IMR-90 (cell line): ENCODE measurements around the gene SCP2D1. TPM values are rescaled to one million over a fixed set of nuclear protein-coding genes. Genes with fewer than 3 reads are reported as not detected.

Experiments
- ATAC-seq: fragments of 200-7000 bp; cut with Tn5 transposase; 2 replicates; pipeline ENCODE4 v1.9.1; 2020; ENCODE audit warnings: low read depth, mild to moderate bottlenecking, moderate library complexity
- BruUV-seq: library from RNA; stranded (reverse); fragments of 400-500 nt; replicated peaks from 2 replicates; lab custom pipeline; 2021; lab: Mats Ljungman, UMichigan
- CTCF ChIA-PET: fragments of 300-600 bp; formaldehyde crosslinking; extraction: SDS; loops from one replicate; lab custom pipeline; 2021; ENCODE audit warnings: antibody characterized with exemption; lab: Yijun Ruan, JAX
- POLR2A ChIA-PET: fragments of 300-600 bp; sonication (Branson Sonifier 250); formaldehyde crosslinking; loops from one replicate; lab custom pipeline; 2022; ENCODE audit warnings: antibody characterized with exemption; ENCODE audit not compliant: unreplicated experiment; lab: Charles Lee
- DNase-seq: peaks from one replicate; pipeline ENCODE4 v3.0.0; 2013
- H2AFZ ChIP-seq: replicated peaks from 2 replicates; pipeline ENCODE3; 2013; ENCODE audit warnings: low read length, mild to moderate bottlenecking; ENCODE audit not compliant: poor library complexity
- H2AK5ac ChIP-seq: 2 replicates; pipeline ENCODE4 v1.6.1; 2013; ENCODE audit warnings: low read depth, low read length, inconsistent platforms
- H2AK9ac ChIP-seq: replicated peaks from 2 replicates; pipeline ENCODE3; 2013; ENCODE audit warnings: mild to moderate bottlenecking, low read depth, low read length, moderate library complexity; ENCODE audit not compliant: poor library complexity
- H2BK120ac ChIP-seq: 2 replicates; pipeline ENCODE4 v1.6.1; 2013; ENCODE audit warnings: low read depth, low read length, inconsistent platforms
- H2BK15ac ChIP-seq: 3 replicates; pipeline ENCODE4 v1.6.1; 2013; ENCODE audit warnings: low read depth, low read length, inconsistent platforms
- H2BK20ac ChIP-seq: 2 replicates; pipeline ENCODE4 v1.6.1; 2013; ENCODE audit warnings: low read depth, mild to moderate bottlenecking, inconsistent platforms, low read length, moderate library complexity
- H2BK5ac ChIP-seq: 2 replicates; pipeline ENCODE4 v1.6.1; 2013; ENCODE audit warnings: mild to moderate bottlenecking, low read depth, low read length, inconsistent platforms; ENCODE audit not compliant: poor library complexity, severe bottlenecking
- H3K14ac ChIP-seq: replicated peaks from 2 replicates; pipeline ENCODE4 v1.6.1; 2013; ENCODE audit warnings: low read depth, low read length, inconsistent platforms
- H3K18ac ChIP-seq: 2 replicates; pipeline ENCODE4 v1.6.1; 2013; ENCODE audit warnings: low read depth, low read length, control low read depth
- H3K23ac ChIP-seq: 2 replicates; pipeline ENCODE4 v1.6.1; 2013; ENCODE audit warnings: low read depth, low read length, inconsistent platforms
- H3K27ac ChIP-seq: 2 replicates; pipeline ENCODE4 v1.5.1; 2013; ENCODE audit warnings: mild to moderate bottlenecking, control low read depth, low read length; ENCODE audit not compliant: insufficient read depth
- H3K27me3 ChIP-seq: 2 replicates; pipeline ENCODE4 v1.6.1; 2013; ENCODE audit warnings: low read length; ENCODE audit not compliant: control insufficient read depth, insufficient read depth
- H3K36me3 ChIP-seq: 2 replicates; pipeline ENCODE4 v1.6.1; 2013; ENCODE audit warnings: low read length, mixed read lengths; ENCODE audit not compliant: control insufficient read depth, insufficient read depth
- H3K4ac ChIP-seq: 2 replicates; pipeline ENCODE4 v1.6.1; 2013; ENCODE audit warnings: low read depth, low read length, inconsistent platforms
- H3K4me1 ChIP-seq: 2 replicates; pipeline ENCODE4 v1.6.1; 2013; ENCODE audit warnings: low read length, mixed read lengths; ENCODE audit not compliant: control insufficient read depth, insufficient read depth
- H3K4me2 ChIP-seq: 2 replicates; pipeline ENCODE4 v1.6.1; 2013; ENCODE audit warnings: low read depth, mild to moderate bottlenecking, control low read depth, low read length, moderate library complexity
- H3K4me3 ChIP-seq: 2 replicates; pipeline ENCODE4 v1.5.1; 2013; ENCODE audit warnings: low read depth, mild to moderate bottlenecking, control low read depth, low read length, moderate library complexity; ENCODE audit not compliant: insufficient read depth
- H3K56ac ChIP-seq: 2 replicates; pipeline ENCODE4 v1.6.1; 2013; ENCODE audit warnings: low read length, inconsistent platforms; ENCODE audit not compliant: insufficient read depth; ENCODE audit errors: extremely low read depth
- H3K79me1 ChIP-seq, 2 experiments: 2 replicates each; pipeline ENCODE4 v1.6.1; 2013; ENCODE audit warnings: low read length in 2 of 2, inconsistent platforms in 1 of 2, low read depth in 1 of 2
- H3K9ac ChIP-seq: 2 replicates; pipeline ENCODE4 v1.6.1; 2013; ENCODE audit warnings: low read depth, low read length, control low read depth
- H3K9me1 ChIP-seq: 2 replicates; pipeline ENCODE4 v1.6.1; 2013; ENCODE audit warnings: low read length, inconsistent platforms; ENCODE audit not compliant: insufficient read depth
- H3K9me3 ChIP-seq: 2 replicates; pipeline ENCODE4 v1.6.1; 2013; ENCODE audit warnings: low read length; ENCODE audit not compliant: control insufficient read depth, insufficient read depth
- H4K20me1 ChIP-seq: 2 replicates; pipeline ENCODE4 v1.6.1; 2013; ENCODE audit warnings: low read length, inconsistent platforms; ENCODE audit not compliant: insufficient read depth
- H4K5ac ChIP-seq: 2 replicates; pipeline ENCODE4 v1.6.1; 2013; ENCODE audit warnings: mild to moderate bottlenecking, low read depth, low read length, control low read depth
- H4K8ac ChIP-seq, 2 experiments: 2 replicates each; pipeline ENCODE4 v1.6.1; 2013; ENCODE audit warnings: low read depth in 2 of 2, low read length in 2 of 2, control low read depth in 1 of 2, inconsistent platforms in 1 of 2
- H4K91ac ChIP-seq: 2 replicates; pipeline ENCODE4 v1.6.1; 2013; ENCODE audit warnings: low read depth, low read length, inconsistent platforms; ENCODE audit not compliant: insufficient read depth
- BHLHE40 ChIP-seq: fragments of 150-350 bp; IDR thresholded peaks from 2 replicates; pipeline ENCODE4 v1.6.1; 2016; ENCODE audit warnings: mild to moderate bottlenecking, low read depth, low read length
- CHD1 ChIP-seq: IDR thresholded peaks from 2 replicates; pipeline ENCODE4 v1.6.1; 2012; ENCODE audit warnings: low read depth, low read length, improper control_type of control experiment
- ELK1 ChIP-seq: fragments of 150-350 bp; IDR thresholded peaks from 2 replicates; pipeline ENCODE4 v1.6.1; 2016; ENCODE audit warnings: low read depth, mild to moderate bottlenecking, low read length, moderate library complexity, borderline replicate concordance
- FOS ChIP-seq: fragments of 150-350 bp; IDR thresholded peaks from 2 replicates; pipeline ENCODE4 v1.6.1; 2016; ENCODE audit warnings: low read depth, low read length
- MAFK ChIP-seq: IDR thresholded peaks from 2 replicates; pipeline ENCODE4 v1.6.1; 2012; ENCODE audit warnings: low read depth, low read length, improper control_type of control experiment
- MXI1 ChIP-seq: IDR thresholded peaks from 2 replicates; pipeline ENCODE4 v1.6.1; 2012; ENCODE audit warnings: low read depth, mild to moderate bottlenecking, low read length, moderate library complexity, borderline replicate concordance
- POLR2A ChIP-seq: IDR thresholded peaks from 2 replicates; pipeline ENCODE4 v1.6.1; 2012; ENCODE audit warnings: mild to moderate bottlenecking, low read depth, low read length
- RAD21 ChIP-seq: IDR thresholded peaks from 2 replicates; pipeline ENCODE4 v1.6.1; 2012; ENCODE audit warnings: low read length, improper control_type of control experiment
- RCOR1 ChIP-seq: IDR thresholded peaks from 2 replicates; pipeline ENCODE4 v1.6.1; 2012; ENCODE audit warnings: mild to moderate bottlenecking, low read length, improper control_type of control experiment; ENCODE audit not compliant: insufficient replicate concordance
- RFX5 ChIP-seq: IDR thresholded peaks from 2 replicates; pipeline ENCODE4 v1.8.0; 2012; ENCODE audit warnings: low read depth, mild to moderate bottlenecking, low read length, moderate library complexity
- USF2 ChIP-seq: fragments of 150-350 bp; IDR thresholded peaks from 2 replicates; pipeline ENCODE4 v1.6.1; 2017; ENCODE audit warnings: mild to moderate bottlenecking, antibody characterized with exemption, low read length, low read depth
- WGBS, 2 experiments: methylation state at CpG; one replicate each; pipeline versions ENCODE4 v1.1.5 to v1.1.7; 2013; ENCODE audit warnings: missing lambda C conversion rate in 2 of 2; ENCODE audit not compliant: insufficient read length in 1 of 2; ENCODE audit errors: extremely low coverage in 2 of 2; 5-methylcytosine and 5-hydroxymethylcytosine counted together
- dilution Hi-C: fragments of 300-500 bp; cut with HindIII; formaldehyde crosslinking; loops from one replicate; pipeline ENCODE4 v1.14.3; 2018; ENCODE audit warnings: low sequenced_read_pairs; ENCODE audit not compliant: unreplicated experiment
- in situ Hi-C: fragments of 300-500 bp; cut with MboI; formaldehyde crosslinking; loops from 3 replicates; pipeline ENCODE4 v1.14.3; 2019; ENCODE audit warnings: low sequenced_read_pairs, inconsistent platforms, mixed read lengths
- intact Hi-C: fragments of 100-400 bp; cut with micrococcal nuclease; formaldehyde crosslinking; loops from 2 replicates; pipeline ENCODE4 v1.10.0; 2022
- polyA plus RNA-seq, 3 experiments: library from polyadenylated mRNA; depleted of rRNA; stranded (reverse); fragments of >200 nt; gene quantifications; 2 replicates each; pipeline ENCODE4 v1.2.3, GENCODE V29; 2012; ENCODE audit warnings: low replicate concordance in 1 of 3
- total RNA-seq: library from RNA; depleted of rRNA; stranded (reverse); fragments of >200 nt; gene quantifications from 2 replicates; pipeline ENCODE4 v1.2.3, GENCODE V29; 2012

Gene SCP2D1
- total and polyA plus RNA-seq, 2 of the 4 experiments (the other 2 are of a cell fraction): not detected

- CTCF ChIA-PET: no interaction called here
- intact Hi-C loops: no loop called here
- H3K14ac ChIP-seq: no peak overlapping the region
- no peak overlapping the region for H3K27ac ChIP-seq
- no peaks in the 10 kb centered on the region for H3K4me1 ChIP-seq
- H3K9me1 ChIP-seq: no peaks in the 10 kb centered on the region; the same call in 1 of the 2 replicates
- H3K18ac ChIP-seq: no peak overlapping the region
- no peak overlapping the region for H3K23ac ChIP-seq
- no peaks in the 10 kb centered on the region for H3K9me3 ChIP-seq
- POLR2A ChIA-PET: no interaction called here
- WGBS, 2 experiments: no CpG with 5 or more reads among the region's 3 CpGs
- no peak overlapping the region for H3K56ac ChIP-seq
- no peak overlapping the region for H2BK20ac ChIP-seq
- no peak overlapping the region for H4K5ac ChIP-seq
- no peak overlapping the region for H3K4ac ChIP-seq
- H3K79me1 ChIP-seq: 0 out of 4 replicates have a peak, but pooled peaks cover 3 to 4% of the 10 kb centered on the region in 2 experiments
- dilution Hi-C loops: no loop called here
- H2BK120ac ChIP-seq: no peak overlapping the region
- H2BK15ac ChIP-seq: no peak overlapping the region
- BruUV-seq: no TSS peak
- no peaks in the 10 kb centered on the region for H3K36me3 ChIP-seq
- in situ Hi-C loops: no loop called here
- no peaks in the 10 kb centered on the region; the same call in 1 of the 2 replicates for H3K27me3 ChIP-seq
- H4K8ac ChIP-seq: no peak overlapping the region
- no peak overlapping the region for H2AFZ ChIP-seq
- H4K91ac ChIP-seq: no peak overlapping the region
- H3K9ac ChIP-seq: no peak overlapping the region
- H2BK5ac ChIP-seq: no peak overlapping the region
- no peak overlapping the region for H3K4me2 ChIP-seq
- no peak overlapping the region for H2AK9ac ChIP-seq
- no peak for ATAC-seq
- no peak overlapping the region for H2AK5ac ChIP-seq
- TF ChIP-seq MAFK (no peak), MXI1 (no peak), RCOR1 (no peak), POLR2A (no peak), FOS (no peak), RFX5 (no peak), CHD1 (no peak), USF2 (no peak), RAD21 (no peak), BHLHE40 (no peak), ELK1 (no peak)
- DNase-seq: no peak
- H4K20me1 ChIP-seq: no peaks in the 10 kb centered on the region
- no peak overlapping the region for H3K4me3 ChIP-seq
Observed at GRCh38 chr20:18790787-18791186, 22.8 kb upstream of the SCP2D1 start.
